Skeletal muscle satellite cell (primary cell): ENCODE results near the gene HPSE.
"Not testable (repeated sequence)": the region's sequence is repeated elsewhere in the genome, so short reads cannot be mapped to it uniquely, and the experiment has no call there.

Experiments used
- H3K27me3 ChIP-seq: 2 replicates; pipeline ENCODE4 v1.7.0; 2013; ENCODE audit warnings: low read length; ENCODE audit not compliant: control insufficient read depth, insufficient read depth
- H3K36me3 ChIP-seq: 2 replicates; pipeline ENCODE4 v1.7.0; 2013; ENCODE audit warnings: mild to moderate bottlenecking, control low read depth, low read length; ENCODE audit not compliant: insufficient read depth
- H3K4me1 ChIP-seq: 2 replicates; pipeline ENCODE4 v1.7.0; 2013; ENCODE audit warnings: low read length; ENCODE audit not compliant: control insufficient read depth, insufficient read depth
- H3K4me2 ChIP-seq: 2 replicates; pipeline ENCODE4 v1.7.0; 2013; ENCODE audit warnings: mild to moderate bottlenecking, low read length
- H3K4me3 ChIP-seq: 2 replicates; pipeline ENCODE4 v1.7.0; 2013; ENCODE audit warnings: low read length
- H3K9ac ChIP-seq: 2 replicates; pipeline ENCODE4 v1.7.0; 2013; ENCODE audit warnings: mild to moderate bottlenecking, low read depth, low read length, moderate library complexity
- H3K9me3 ChIP-seq: replicated peaks from 2 replicates; pipeline ENCODE4 v1.7.0; 2013; ENCODE audit warnings: mild to moderate bottlenecking, control low read depth, low read length

HPSE gene

GRCh38 chr4:83307920-83308319 lies 26.7 kb downstream of the HPSE start:
- H3K9ac ChIP-seq, result no peak overlapping the region
- no peaks in the 10 kb centered on the region for H3K9me3 ChIP-seq
- no peaks in the 10 kb centered on the region for H3K27me3 ChIP-seq
- no peak overlapping the region for H3K4me3 ChIP-seq
- H3K4me1 ChIP-seq, result no peaks in the 10 kb centered on the region
- H3K36me3 ChIP-seq, result no peaks in the 10 kb centered on the region
- H3K4me2 ChIP-seq, result no peak overlapping the region

- H3K27me3 ChIP-seq, result no peaks in the 10 kb centered on the region
- no peak overlapping the region for H3K4me2 ChIP-seq
- H3K9ac ChIP-seq, result no peak overlapping the region
- H3K36me3 ChIP-seq, result no peaks in the 10 kb centered on the region
- no peak overlapping the region for H3K4me3 ChIP-seq
- no peaks in the 10 kb centered on the region for H3K4me1 ChIP-seq
- no peaks in the 10 kb centered on the region for H3K9me3 ChIP-seq
These were observed 29.5 kb downstream of the HPSE start for GRCh38 chr4:83305187-83305586.

DNA sequence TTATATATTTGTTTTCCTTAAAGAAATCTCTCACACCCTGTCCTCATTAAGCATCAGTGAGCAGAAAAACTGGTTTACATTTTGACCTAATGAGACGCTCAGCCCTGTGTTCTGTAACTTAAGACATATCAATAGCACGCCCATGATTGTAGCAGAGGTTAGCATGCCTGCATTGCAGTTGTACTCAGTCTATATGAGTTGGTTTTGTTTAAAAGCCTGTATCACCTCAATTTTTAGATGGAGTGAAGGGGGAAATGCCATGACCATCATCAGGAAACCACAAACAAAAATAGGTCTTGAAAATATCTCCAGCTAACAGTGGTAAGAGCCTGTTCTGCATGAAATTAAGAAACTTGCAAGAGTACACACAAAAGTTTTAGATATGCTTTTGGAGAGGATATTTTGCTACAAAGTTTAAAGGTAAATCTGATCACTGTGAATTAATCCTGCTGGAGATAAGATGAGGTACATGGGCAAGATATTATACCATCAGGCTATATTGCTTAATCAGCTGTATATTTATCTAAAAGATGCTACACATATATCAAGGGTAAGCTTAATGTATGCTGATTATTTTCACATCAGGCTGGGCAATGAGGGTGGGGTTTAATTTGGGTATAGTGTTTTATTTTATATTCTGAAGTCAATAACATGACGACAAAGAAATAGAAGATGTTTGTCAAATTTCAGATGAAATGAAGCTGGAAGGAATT lies 36.9 kb downstream of the HPSE start:
- Histone ChIP-seq H3K4me1 (no peaks in the 10 kb centered on the region), H3K9ac (no peak overlapping the region), H3K9me3 (no peaks in the 10 kb centered on the region), H3K4me3 (no peak overlapping the region), H3K36me3 (no peaks in the 10 kb centered on the region), H3K4me2 (no peak overlapping the region), H3K27me3 (no peaks in the 10 kb centered on the region)

DNA sequence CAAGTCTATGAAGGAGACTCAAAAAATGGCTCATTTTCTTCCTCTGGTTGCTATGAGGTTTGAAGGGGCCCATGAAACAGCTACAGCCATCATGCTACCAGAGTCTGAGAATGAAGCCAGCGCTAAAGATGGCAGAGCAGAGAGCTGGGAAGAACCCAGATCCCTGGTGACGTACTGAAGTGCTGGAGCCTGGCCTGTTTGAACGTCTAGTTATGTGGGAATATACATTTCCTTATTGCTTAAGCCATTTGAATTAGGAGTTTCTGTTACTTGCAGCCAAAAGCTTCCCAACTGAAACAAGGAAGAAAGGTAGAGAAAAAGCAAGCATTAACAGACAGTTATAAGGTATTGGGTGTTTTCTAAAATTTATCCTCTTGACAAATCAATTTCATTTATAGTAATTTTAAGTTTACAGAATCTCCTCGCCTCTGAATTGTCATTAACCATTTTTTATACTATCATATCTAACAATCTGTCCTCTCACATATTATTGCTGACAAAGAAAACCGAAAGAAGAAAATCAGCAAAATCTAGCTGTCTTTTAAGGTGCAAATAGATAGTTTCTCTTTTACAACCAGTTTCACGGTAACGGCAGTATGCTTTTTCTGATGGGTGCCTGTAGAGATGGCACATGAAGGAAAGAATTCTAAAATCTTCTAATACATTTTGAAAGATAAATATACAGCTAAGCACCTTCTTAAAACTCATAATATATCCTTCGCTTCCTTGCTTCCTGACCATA lies 41.2 kb downstream of the HPSE start:
- H3K36me3 ChIP-seq, result no peaks in the 10 kb centered on the region
- no peak overlapping the region for H3K9ac ChIP-seq
- no peak overlapping the region for H3K4me3 ChIP-seq
- H3K9me3 ChIP-seq, result no peaks in the 10 kb centered on the region
- H3K4me2 ChIP-seq, result no peak overlapping the region
- no peaks in the 10 kb centered on the region for H3K4me1 ChIP-seq
- no peaks in the 10 kb centered on the region for H3K27me3 ChIP-seq

- not testable (repeated sequence) for H3K36me3 ChIP-seq, H3K4me3 ChIP-seq, H3K9me3 ChIP-seq, H3K4me1 ChIP-seq, H3K4me2 ChIP-seq, H3K27me3 ChIP-seq, H3K9ac ChIP-seq
These were observed 44.4 kb downstream of the HPSE start for GRCh38 chr4:83290059-83290774.

- not testable (repeated sequence) for H3K4me3 ChIP-seq, H3K4me2 ChIP-seq, H3K4me1 ChIP-seq, H3K27me3 ChIP-seq, H3K36me3 ChIP-seq, H3K9ac ChIP-seq, H3K9me3 ChIP-seq
These were observed 46.3 kb downstream of the HPSE start for GRCh38 chr4:83288381-83288780.

DNA sequence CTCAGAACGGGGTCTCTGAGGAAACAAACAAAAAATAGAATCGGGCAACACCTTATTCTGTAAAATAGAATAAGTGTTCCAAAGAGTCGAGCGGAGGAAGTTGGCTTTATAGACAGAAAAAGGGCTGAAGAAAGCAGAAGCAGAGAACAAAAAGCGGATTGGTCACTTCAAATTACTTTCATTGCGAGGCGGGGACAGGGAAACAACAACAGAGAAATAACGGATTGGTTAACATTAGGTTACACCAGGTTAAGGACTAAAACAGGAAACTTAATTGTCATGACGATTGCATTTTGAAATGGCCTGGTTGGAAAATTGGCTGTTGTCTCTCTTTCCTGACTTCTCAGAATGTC lies 49.6 kb downstream of the HPSE start:
- Histone ChIP-seq H3K9ac (peak overlapping the region; percentile 95), H3K36me3 (no peaks in the 10 kb centered on the region), H3K4me2 (peak overlapping the region; percentile 91), H3K4me1 (peaks cover 11% of the 10 kb centered on the region), H3K4me3 (peak overlapping the region; percentile 85), H3K9me3 (no peaks in the 10 kb centered on the region), H3K27me3 (no peaks in the 10 kb centered on the region)

DNA sequence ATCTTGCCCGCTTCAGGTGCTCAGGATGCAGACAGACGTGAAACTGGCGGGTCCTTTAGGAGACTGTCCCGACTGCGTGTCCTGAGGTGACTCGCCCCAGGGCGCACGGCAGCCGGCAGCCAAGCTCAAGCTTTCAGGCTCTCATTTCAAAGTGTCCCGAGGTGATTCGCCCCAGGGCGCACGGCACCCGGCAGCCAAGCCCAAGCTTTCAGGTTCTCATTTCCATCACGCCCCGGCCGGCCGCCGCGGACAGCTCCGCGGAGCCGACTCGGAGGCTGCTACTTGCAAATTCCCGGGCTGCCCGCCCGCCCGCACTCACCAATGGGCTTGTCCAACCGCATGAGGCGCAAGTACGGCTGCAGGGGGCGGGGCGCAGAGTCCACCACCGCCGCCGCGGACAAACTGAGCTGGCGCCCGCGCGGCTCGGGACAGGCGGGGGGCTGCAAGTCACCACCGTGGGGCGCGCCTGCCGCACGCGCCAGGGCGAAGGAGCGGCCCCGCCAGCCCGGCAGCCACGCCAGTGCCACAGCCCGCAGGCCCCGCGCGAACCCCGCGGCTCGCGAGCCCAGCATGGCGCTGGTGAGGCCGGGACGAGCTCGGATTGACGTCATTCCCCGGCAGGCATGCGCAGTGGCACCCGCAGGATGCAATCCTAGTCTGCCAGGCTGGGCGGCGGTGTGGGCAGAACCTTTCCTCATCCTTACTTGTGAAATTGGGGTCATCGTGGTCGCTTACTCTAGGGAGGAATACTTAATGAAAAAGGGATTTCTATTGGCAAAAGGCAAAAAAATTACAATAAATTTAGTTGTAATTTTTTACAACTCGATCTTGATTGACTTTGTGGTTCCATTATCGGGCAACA lies 50.2 kb downstream of the HPSE start, which contains the start of gene COQ2:
Gene COQ2, minus strand, starts transcription at position 606 of the 862 bp plus-strand sequence. Its CDS starts 34 bp downstream, at position 572.
- peak within 1 kb of the TSS; percentile 91 for H3K4me2 ChIP-seq
- no peaks in the 10 kb centered on the region for H3K36me3 ChIP-seq
- peaks cover 11% of the 10 kb centered on the region for H3K4me1 ChIP-seq
- H3K9ac ChIP-seq, result peak within 1 kb of the TSS; percentile 95
- H3K9me3 ChIP-seq, result no peaks in the 10 kb centered on the region
- H3K4me3 ChIP-seq, result peak within 1 kb of the TSS; percentile 85
- no peaks in the 10 kb centered on the region for H3K27me3 ChIP-seq

GRCh38 chr4:83283181-83283580 lies 51.5 kb downstream of the HPSE start:
- Histone ChIP-seq H3K4me1 (peaks cover 11% of the 10 kb centered on the region), H3K4me3 (no peak overlapping the region), H3K27me3 (no peaks in the 10 kb centered on the region), H3K9ac (no peak overlapping the region), H3K4me2 (peak overlapping the region; percentile 91), H3K9me3 (no peaks in the 10 kb centered on the region), H3K36me3 (peaks cover 7% of the 10 kb centered on the region)

- H3K4me3 ChIP-seq, result no peak overlapping the region
These were observed 52.6 kb downstream of the HPSE start for GRCh38 chr4:83282049-83282535.

GRCh38 chr4:83281307-83281706 lies 53.3 kb downstream of the HPSE start:
- Histone ChIP-seq H3K9ac (no peak overlapping the region), H3K9me3 (no peaks in the 10 kb centered on the region), H3K4me2 (no peak overlapping the region), H3K4me3 (no peak overlapping the region), H3K27me3 (no peaks in the 10 kb centered on the region), H3K36me3 (peaks cover 7% of the 10 kb centered on the region), H3K4me1 (peaks cover 11% of the 10 kb centered on the region)

More at GRCh38 chr4:83282049-83282535, 52.6 kb downstream of the HPSE start:
- Histone ChIP-seq H3K4me2 (no peak overlapping the region), H3K4me1 (peaks cover 11% of the 10 kb centered on the region), H3K27me3 (no peaks in the 10 kb centered on the region), H3K9ac (no peak overlapping the region), H3K36me3 (peaks cover 7% of the 10 kb centered on the region), H3K9me3 (no peaks in the 10 kb centered on the region)
